ENCODE data around the gene DSP.

GRCh38 chr6:7594579-7595125 lies 53.2 kb downstream of the DSP start:
- TF ChIP-seq CTCF (IDR thresholded peaks at IDR 0.05; ENCODE audit: low read depth, low read length, missing input control): no peak
- no peak for TF ChIP-seq GABPA (IDR thresholded peaks at IDR 0.05 in 1 of 2, conservative IDR thresholded peaks at IDR 0.05 in 1 of 2)
- TF ChIP-seq SP1 (IDR thresholded peaks at IDR 0.05): no peak
- TF ChIP-seq RXRA (IDR thresholded peaks at IDR 0.05): no peak
- TF ChIP-seq ATF3 (IDR thresholded peaks at IDR 0.05): no peak
- TF ChIP-seq YY1 (IDR thresholded peaks at IDR 0.05): no peak
- TF ChIP-seq NR2F2 (IDR thresholded peaks at IDR 0.05): no peak
- TF ChIP-seq MAX (IDR thresholded peaks at IDR 0.05): no peak
- no peak for TF ChIP-seq TAF1 (conservative IDR thresholded peaks at IDR 0.05)
- no peak for TF ChIP-seq HNF4G (IDR thresholded peaks at IDR 0.05)

All from liver (tissue), 3 donors.